ENCODE measurements around the gene CSNK1D. TPM values are rescaled to one million over a fixed set of nuclear protein-coding genes. Genes with fewer than 3 reads are reported as not detected.
"Not testable (repeated sequence)": the region's sequence is repeated elsewhere in the genome, so short reads cannot be mapped to it uniquely, and the experiment has no call there.

The CSNK1D gene
- total RNA-seq, 4 donors from 2014 or later = 16.5 to 173 (median 44.6) TPM

DNA sequence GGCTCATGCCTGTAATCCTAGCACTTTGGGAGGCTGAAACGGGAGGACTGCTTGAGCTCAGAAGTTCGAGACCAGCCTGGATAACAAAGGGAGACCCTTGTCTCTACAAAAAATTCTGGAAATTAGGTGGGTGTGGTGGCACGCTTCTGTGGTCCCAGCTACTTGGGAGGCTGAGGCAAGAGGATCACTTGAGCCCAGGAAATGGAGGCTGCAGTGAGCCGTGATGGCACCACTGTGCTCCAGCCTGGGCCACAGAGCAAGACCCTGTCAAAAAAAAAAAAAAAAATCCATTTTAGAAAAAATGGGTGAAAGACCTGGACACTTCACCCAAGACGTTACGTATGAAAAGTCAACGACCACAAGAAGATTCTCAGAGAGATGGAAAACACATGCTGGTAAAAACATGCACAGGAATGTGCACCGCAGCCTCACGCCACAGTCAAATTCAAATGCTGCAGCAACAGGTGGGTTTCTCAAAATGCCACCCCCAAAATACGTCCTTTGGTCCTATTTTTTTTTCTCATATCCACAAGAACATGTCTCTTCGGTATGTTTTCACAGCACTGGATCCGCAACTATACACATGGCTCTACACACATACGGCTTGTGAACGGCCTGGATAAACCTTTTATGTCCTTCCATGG, 17.1 kb downstream of the CSNK1D start:
- H3K4me1 ChIP-seq = no peaks in the 10 kb centered on the region
- no peaks in the 10 kb centered on the region for H3K27me3 ChIP-seq
- DNase-seq = no peak
- no peaks in the 10 kb centered on the region for H3K9me3 ChIP-seq
- intact Hi-C loops (cut with DNase I; ENCODE audit: low total_unique reads) = no loop called here
- H3K27ac ChIP-seq = no peak overlapping the region
- no peak overlapping the region for H3K4me3 ChIP-seq
- no peaks in the 10 kb centered on the region for H3K36me3 ChIP-seq
- TF ChIP-seq, protein P1, sequence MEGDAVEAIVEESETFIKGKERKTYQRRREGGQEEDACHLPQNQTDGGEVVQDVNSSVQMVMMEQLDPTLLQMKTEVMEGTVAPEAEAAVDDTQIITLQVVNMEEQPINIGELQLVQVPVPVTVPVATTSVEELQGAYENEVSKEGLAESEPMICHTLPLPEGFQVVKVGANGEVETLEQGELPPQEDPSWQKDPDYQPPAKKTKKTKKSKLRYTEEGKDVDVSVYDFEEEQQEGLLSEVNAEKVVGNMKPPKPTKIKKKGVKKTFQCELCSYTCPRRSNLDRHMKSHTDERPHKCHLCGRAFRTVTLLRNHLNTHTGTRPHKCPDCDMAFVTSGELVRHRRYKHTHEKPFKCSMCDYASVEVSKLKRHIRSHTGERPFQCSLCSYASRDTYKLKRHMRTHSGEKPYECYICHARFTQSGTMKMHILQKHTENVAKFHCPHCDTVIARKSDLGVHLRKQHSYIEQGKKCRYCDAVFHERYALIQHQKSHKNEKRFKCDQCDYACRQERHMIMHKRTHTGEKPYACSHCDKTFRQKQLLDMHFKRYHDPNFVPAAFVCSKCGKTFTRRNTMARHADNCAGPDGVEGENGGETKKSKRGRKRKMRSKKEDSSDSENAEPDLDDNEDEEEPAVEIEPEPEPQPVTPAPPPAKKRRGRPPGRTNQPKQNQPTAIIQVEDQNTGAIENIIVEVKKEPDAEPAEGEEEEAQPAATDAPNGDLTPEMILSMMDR (IDR thresholded peaks at IDR 0.05) = no peak
- TF ChIP-seq POLR2A (IDR thresholded peaks at IDR 0.05) = no peak

DNA sequence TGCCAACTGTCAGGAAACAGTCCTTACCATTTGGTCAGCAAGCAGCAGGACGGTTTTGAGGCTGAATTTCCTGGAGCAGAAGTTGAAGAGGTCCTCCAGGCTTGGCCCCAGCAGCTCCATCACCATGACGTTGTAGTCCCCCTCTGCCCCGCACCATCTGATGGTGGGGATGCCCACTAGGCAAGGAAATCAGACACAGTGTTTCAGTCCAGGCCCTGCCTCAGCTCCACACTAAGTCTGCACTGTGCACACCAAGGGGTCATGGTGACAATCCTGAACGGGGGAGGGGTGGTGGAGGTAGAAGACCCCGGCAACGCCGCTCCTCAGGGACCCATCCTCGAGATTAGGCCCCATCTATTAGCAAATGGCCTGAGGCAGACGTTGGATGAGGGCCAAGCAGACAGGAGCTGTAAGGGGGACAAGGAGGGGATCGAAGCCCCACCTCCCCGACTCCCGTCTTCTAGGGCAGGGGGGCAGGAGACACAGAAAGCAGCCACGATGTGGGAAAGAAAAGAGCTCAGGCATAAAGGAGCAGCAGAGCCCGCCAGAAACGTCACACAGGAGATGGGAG, 18.0 kb downstream of the CSNK1D start:
- TF ChIP-seq, protein P1 (IDR thresholded peaks at IDR 0.05) = no peak
- no peak for TF ChIP-seq POLR2A (IDR thresholded peaks at IDR 0.05)
- no peaks in the 10 kb centered on the region for H3K9me3 ChIP-seq
- no peak overlapping the region for H3K27ac ChIP-seq
- H3K27me3 ChIP-seq = no peaks in the 10 kb centered on the region
- intact Hi-C loops (cut with DNase I; ENCODE audit: low total_unique reads) = no loop called here
- peaks cover 0 to 1% of the 10 kb centered on the region in 2 donors for H3K4me1 ChIP-seq
- no peak overlapping the region for H3K4me3 ChIP-seq
- no peak for DNase-seq
- H3K36me3 ChIP-seq = no peaks in the 10 kb centered on the region

DNA sequence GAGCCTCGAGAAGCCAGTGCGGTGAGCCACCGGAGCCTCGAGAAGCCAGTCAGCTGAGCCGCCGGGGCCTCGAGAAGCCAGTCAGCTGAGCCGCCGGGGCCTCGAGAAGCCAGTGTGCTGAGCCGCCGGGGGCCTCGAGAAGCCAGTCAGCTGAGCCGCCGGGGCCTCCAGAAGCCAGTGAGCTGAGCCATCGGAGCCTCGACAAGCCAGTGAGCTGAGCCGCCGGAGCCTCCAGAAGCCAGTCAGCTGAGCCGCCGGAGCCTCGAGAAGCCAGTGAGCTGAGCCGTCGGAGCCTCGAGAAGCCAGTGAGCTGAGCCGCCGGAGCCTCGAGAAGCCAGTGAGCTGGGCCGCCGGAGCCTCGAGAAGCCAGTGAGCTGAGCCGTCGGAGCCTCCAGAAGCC, 18.8 kb downstream of the CSNK1D start:
- intact Hi-C loops (cut with DNase I; ENCODE audit: low total_unique reads); H3K36me3 ChIP-seq; DNase-seq; H3K4me3 ChIP-seq; H3K4me1 ChIP-seq; H3K27me3 ChIP-seq; H3K27ac ChIP-seq; H3K9me3 ChIP-seq: not testable (repeated sequence)

DNA sequence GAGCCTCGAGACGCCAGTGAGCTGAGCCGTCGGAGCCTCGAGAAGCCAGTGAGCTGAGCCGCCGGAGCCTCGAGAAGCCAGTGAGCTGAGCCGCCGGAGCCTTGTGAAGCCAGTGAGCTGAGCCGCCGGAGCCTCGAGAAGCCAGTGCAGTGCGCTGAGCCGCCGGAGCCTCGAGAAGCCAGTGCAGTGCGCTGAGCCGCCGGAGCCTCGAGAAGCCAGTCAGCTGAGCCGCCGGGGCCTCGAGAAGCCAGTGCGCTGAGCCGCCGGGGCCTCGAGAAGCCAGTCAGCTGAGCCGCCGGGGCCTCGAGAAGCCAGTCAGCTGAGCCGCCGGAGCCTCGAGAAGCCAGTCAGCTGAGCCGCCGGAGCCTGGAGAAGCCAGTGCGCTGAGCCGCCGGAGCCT, 19.4 kb downstream of the CSNK1D start:
- H3K4me1 ChIP-seq; H3K27me3 ChIP-seq; H3K36me3 ChIP-seq; H3K27ac ChIP-seq; H3K9me3 ChIP-seq; intact Hi-C loops (cut with DNase I; ENCODE audit: low total_unique reads); DNase-seq; H3K4me3 ChIP-seq: not testable (repeated sequence)

DNA sequence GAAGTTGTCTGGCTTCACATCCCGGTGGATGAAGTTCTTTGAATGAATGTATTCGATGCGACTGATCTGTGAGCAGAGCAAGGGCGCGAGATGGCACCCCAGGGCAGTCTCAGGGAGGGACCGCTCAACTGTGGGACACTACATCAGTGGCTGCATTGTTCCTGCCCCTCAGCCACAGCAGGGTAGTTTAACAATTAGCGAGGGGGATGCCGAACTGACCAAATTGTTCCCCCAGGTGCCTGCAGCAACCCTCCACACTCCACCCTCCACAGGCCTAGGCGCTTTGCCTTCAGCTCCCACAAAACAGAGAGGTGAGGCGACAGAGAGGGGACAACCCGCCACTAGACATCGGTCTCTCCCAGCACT, 20.3 kb downstream of the CSNK1D start:
- Histone ChIP-seq H3K9me3 (no peaks in the 10 kb centered on the region), H3K4me3 (no peak overlapping the region), H3K27me3 (no peaks in the 10 kb centered on the region), H3K4me1 (peaks cover 0 to 5% of the 10 kb centered on the region in 2 donors), H3K36me3 (no peaks in the 10 kb centered on the region), H3K27ac (no peak overlapping the region)
- no peak for TF ChIP-seq POLR2A (IDR thresholded peaks at IDR 0.05)
- TF ChIP-seq, protein P1 (IDR thresholded peaks at IDR 0.05) = no peak
- intact Hi-C loops (cut with DNase I; ENCODE audit: low total_unique reads) = no loop called here
- no peak for DNase-seq

DNA sequence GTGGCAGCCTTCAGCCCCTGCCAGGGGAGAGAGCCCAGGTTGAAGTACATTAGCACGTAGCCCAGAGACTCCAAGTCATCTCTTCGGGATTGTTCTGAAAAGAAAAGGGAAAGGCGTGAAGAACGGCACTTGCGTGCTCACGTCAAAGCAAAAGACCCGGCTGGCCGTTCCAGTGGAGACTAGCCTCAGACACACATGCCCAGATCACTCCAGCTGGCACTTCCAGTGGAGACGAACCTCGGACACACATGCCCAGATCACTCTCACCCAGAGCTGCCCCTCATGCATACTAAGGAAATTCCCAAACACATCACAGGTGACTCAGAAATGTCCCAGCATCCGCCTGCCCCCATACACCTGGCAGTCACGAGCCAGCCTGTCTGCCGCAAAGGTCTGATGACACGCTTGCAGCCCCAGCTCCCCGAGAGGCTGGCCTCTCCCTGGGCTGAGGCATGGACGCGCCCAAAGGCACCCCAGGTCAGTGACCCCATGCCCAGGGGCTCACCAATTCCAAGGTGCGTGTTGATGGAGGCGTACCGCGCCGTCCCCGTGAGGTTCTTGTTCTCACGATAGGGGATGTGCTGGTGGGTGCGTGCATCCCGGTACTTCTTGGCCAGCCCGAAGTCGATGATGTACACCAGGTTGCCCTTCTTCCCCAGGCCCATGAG, 20.9 kb downstream of the CSNK1D start:
- Histone ChIP-seq H3K36me3 (no peaks in the 10 kb centered on the region), H3K4me1 (peaks cover 0 to 5% of the 10 kb centered on the region in 2 donors), H3K4me3 (no peak overlapping the region), H3K27me3 (no peaks in the 10 kb centered on the region), H3K27ac (no peak overlapping the region), H3K9me3 (no peaks in the 10 kb centered on the region)
- TF ChIP-seq, protein P1 (IDR thresholded peaks at IDR 0.05) = no peak
- no peak for TF ChIP-seq POLR2A (IDR thresholded peaks at IDR 0.05)
- intact Hi-C loops (cut with DNase I; ENCODE audit: low total_unique reads) = no loop called here
- DNase-seq = no peak
